SH-SY5Y (cell line): ENCODE results near the gene CDH4.

Experiments used
- GATA2 ChIP-seq: IDR thresholded peaks from 2 replicates; pipeline ENCODE4 v1.6.1; 2011; ENCODE audit warnings: mild to moderate bottlenecking, low read depth, low read length
- GATA3 ChIP-seq: IDR thresholded peaks from 2 replicates; pipeline ENCODE4 v1.6.1; 2011; ENCODE audit warnings: low read depth, mild to moderate bottlenecking, low read length, moderate library complexity

CDH4 gene

DNA sequence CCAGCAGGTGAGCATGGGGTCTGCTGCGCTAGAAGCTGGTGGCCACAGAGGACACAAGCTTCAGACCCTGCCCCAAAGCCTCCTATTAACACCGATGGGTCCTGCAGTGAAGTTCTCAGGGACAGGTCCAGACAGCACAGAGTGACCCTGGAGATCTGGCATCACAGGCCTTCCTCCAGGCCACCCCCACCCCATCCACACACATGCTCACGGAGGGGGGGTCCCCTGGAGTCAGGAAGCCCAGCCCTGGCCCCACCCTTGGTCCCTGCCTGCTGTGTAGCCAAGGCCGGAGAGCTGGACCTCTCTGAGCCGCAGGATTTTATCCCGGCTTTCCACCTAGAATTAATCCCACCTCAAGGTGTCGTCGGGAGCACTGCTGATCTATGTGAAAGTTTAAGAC is 646.3 kb downstream of the CDH4 start:
- TF ChIP-seq GATA2 (no peak), GATA3 (no peak)

DNA sequence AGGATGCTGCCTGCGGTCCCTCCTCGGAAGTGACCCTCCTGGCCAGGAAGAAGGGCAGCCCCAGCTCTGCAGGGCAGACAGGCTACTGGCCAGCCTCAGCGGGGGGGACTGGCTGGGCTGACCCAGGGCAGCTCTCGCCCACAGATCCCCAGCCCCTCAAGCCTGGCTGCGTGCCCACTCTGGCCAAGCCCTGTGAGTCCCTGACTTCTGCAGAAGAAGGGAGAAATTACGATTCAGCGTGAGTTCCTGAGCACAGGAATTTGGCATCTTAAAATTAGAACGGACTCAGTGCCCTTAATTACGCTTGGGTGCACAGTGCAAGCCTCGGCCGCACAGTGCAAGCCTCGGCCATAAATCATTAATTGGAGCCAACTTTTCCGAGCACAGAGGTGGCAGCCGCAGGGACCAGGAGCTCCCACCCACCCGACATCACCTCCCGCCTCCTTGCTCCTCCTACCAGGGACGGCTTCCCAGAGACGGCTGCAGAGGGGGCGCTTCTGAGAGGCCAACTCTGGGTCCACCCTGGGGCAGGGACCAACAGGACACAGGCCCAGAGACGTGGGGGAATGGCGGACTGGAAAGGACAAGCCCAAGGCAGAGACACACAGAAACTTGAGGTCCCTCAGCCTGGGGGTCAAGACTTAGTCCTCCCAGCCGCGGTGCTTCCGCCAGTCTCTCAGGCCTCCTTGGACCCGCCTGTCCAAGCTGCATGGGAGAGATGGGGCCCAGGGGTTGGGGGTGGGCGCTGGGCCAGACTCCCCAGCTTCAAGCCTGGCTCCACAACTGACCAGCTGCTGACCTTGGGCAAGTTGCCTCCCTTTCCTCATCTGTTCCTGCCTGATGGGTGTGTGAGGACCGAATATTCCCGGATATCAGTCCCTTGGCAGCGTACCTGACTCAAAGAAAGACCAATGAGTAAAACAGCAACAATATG is 648.2 kb downstream of the CDH4 start:
- TF ChIP-seq GATA3 (no peak), GATA2 (no peak)

DNA sequence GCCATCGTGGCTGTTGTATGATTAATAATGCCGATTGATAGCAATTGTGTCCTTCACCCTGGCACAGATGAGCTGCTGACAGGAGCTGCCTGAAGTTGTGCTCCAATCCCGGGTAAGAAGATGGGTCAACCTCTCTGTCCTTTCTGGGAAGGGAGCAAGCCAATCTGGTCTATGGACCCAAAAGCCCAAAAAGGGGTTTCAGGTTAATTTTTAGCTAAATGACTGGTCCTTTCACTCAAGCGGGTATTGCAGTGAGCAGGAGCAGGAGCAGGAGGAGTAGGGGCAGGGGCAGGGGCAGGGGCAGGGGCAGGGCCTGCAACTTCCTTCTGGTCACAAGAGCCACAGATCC is 648.9 kb downstream of the CDH4 start:
- TF ChIP-seq GATA3: no peak
- TF ChIP-seq GATA2: no peak

DNA sequence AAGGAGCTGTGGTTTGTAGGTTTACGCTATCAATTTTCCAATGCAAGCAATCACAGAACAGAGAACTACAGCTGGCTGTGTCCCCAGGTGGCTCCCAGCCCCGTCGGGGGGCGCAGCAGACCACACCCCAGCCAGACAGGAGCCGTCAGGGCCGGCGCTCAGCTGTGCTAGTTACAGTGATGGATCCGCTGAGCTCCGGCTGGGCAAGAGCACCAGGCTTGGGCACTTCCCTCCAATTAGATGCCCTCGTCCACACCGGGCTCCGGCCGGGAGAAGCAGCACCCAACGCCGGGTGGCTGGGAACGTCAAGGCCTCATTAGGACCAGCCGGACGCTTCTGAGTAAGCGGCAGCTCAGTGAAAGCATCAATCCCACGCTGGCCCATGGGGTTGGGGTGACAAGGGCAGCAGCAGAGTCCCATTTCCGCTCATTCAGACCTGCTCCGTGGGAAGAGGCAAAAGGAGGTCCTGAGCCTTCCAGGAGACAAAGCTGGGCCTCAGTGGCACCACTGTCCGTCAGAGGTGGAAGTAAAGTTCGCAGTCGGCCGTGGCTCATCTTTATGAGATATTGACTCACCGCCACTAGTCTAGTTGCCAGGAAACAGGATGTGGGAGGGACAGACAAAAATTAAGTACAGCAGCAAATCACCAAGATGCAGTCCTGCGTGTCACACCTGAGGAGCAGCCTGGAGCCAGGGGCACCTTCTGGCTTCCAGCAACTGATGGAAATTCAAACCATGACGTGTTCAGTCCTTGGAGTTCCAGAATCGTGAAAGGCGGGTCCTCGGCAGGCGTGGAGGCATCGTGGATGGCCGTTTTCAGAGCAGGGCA is 649.5 kb downstream of the CDH4 start:
- TF ChIP-seq GATA2: no peak
- TF ChIP-seq GATA3: no peak

DNA sequence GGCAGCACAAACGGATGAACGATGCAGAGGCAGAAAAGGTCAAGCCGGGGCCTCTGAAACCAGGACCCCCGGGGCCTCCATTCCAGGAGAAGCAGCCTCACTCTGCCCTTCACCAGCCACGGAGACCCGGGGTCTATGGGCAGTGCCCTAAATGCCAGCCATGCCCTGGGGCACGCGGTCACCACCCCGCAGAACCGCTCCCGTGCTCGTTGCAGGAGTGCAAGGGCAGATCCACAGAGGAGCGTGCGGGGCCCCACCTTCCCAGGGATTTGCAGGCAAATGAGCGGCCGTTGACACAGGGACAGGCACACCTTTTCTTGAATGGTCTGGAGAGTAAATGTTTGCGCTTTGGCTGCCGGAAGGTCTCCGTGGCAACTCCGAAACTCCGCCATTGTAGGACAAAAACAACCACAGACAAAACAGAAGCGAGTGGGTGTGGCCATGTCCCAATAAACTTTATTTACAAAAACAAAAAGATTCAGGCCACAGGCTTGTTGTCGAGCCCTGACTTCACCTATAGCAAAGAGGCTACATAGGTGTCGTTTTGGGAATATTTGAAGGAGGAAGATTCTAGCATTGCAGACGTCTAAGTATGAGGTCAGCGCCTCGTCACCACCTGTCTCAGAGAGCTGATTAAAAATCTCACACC is 650.3 kb downstream of the CDH4 start:
- TF ChIP-seq GATA3: no peak
- no peak for TF ChIP-seq GATA2

DNA sequence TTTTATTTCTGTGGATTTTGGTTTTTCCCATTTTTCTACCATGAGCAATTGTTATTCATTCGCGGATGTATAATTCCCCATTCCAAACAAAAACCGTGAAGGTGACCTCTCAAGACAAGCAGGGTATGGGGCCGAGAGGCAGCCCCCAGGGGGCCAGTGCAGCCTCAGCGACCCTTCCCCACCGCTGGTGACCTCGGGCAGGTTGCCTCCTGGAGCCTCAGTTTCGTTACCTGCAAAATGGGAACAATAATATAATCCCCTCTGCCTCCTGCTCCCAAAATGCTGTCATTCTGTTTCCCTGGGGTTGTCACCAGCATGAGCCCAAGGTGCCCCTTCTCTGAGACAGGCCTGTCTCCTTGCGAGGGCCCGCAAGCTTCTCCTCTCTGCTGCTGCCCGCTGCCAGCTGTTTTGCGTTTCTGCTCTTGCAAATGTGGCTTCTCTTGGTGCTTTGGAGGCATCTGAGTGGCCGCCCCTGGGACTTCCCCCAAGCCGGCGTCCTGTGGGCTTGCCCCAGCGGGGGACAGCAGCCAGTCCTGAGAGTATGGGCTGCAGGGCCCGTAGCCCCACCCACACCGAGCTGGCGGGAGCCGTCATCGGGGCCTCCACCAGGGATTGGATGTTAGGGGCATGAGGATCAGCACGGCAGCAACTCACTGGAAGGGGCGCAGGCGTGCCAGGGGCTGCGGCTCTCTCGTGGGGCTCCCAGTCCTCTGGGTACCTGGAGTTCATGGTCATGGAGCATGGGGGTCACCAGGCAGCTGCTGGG is 651.7 kb downstream of the CDH4 start:
- TF ChIP-seq GATA2 (no peak), GATA3 (no peak)

DNA sequence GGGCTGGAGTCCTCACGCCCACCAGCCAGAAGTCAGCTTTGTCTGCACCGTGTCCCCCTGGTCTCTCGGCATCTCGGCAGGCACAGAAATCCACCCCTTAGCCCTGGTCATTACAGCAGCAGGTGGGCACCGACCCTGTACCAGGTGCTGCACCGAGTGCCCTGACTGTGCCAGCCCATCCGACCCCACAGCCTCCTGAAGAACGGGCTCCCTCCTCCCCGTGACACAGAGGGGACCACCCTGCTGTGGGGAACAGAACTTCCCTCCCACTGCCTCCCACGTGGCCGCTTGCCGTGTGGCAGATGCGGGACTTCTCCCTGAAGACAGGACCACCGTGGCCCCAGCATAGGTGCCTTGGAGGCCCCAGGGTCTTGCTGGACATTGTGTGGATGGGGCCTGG is 652.4 kb downstream of the CDH4 start:
- no peak for TF ChIP-seq GATA2
- no peak for TF ChIP-seq GATA3

DNA sequence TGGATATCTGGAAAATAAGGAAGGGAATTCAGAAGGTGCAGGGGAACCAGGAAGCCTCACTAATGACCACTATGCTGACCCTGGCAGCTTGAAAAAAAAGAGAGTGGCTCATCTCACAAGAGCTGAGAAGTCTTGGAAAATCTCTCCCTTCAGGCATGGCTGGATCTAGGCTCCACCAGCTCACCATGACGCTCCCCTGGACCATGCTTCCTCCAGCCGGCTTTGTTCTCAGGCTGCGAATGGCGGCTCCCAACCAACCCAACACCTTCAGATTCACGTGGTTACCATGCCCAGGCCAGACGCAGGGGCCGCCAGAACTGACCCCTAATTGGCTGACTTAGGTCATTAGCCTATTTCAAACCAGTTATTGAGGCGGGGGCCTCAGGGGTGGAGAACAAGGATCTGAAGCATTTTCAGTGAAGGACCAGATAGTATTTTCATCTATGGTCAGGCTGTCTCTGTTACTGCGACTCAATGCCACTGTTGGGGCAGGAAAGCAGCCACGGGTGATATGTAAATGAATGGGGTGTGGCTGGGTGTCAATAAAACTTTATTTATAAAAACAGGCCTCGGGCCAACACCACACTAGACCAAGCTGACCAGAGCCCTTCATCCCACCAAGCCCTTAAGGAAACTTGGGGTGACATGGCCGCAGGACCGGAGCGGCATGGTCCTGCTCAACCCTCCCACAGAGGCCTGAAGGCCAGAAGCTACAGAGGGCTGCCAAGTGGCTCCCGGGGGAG is 653.9 kb downstream of the CDH4 start:
- TF ChIP-seq GATA2 (no peak), GATA3 (no peak)

DNA sequence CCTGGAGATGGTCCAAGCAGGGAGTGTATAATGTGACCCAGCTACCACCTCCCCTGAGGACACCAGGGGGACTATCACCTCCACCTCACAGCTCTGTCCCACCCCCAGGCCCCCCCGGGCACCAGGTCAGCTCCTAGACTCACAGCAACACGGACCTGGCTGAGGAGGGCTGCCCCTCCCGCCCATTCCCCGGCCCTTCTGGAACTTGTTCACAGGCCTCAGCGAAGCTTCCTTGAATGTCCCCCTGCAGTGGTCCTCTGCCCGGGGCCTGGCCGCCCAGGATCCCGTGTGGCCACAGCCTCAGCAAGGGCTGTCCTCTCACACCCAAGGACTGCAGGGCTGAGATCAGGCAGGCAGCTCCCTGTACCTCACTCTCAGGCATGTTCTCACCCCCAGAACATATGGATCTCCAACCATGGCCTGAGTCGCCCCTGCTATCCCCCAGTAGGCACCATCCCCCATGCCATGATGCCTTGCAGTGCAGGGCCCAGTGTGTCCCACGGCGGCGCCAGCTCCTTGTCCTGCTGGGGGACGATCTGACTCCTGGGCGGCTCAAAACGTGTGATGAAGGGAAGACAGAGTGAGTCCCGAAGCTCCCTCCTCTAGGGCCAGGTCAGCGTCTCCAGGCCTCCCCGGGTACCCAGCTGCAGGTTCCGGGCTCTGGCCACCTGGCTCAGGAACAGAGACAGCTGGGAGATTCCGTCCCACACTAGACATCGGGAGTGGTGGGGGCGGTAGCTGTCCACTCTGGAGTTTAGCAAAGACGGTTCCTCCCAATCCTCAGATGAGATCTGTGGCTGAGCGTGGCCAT is 655.2 kb downstream of the CDH4 start:
- TF ChIP-seq GATA3: no peak
- no peak for TF ChIP-seq GATA2

DNA sequence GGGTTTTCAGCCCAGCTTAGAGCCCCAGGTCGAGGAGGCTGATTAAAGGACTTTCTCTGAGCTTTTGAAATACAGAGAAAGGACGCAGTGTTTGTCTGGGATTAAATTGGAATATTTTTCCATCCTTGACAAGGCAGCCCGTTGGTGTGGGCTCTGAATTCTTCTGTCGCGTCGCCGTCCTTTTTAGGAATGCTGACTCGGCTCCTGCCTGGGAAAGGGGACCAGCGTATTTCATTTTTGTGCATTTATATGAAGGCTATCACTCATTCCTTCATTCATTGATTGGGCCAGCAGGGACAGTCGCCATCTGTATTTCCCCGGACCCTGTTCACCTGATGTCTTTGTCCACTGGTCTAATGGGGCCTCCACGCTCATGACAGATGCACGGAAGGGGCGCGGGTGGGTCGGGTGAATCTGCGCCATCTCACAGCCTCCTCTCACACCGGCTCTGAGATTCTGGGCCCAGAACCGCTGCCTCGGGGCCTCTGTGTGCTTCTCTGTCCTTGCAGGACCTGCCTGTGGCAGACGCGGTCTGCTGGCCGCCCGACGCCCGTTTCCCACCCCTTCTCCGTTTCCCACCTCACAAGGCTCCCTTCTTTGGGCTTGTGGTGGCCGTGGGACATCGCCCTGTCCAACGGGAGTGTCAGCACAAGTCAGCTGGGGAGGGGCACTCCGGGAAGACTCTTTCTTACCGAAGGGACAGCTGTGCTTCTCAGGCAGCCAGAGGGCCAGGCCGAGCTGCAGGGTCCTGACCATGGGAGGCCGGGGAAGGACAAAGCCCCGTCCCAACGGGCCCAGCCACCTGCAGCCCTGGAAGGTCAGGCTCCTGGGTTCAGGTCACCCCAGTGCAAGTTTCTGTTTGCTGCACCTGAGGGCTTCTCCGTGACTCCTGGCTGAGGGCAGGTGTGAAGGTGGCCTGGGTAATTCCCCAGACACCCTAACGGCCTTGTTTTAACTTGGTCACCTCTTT is 656.3 kb downstream of the CDH4 start:
- no peak for TF ChIP-seq GATA2
- TF ChIP-seq GATA3: no peak

DNA sequence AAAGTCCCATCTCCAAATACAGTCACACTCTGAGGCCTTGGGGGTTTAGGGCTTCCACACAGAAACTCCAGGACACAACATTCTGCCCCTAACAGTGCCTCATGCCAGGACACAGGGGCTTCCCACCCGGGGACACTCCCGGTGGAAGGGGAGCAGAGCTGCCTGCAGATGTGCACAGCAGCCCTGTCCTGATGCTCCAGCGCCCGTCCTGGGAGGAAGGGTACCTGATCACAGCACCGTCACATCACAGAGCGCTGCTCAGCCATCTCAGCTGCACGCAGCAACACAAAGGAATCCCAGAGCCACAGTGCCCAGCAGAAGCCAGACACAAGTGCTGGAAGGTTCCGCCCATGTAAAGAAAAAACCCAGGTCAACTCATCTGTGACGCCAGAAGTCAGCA is 657.0 kb downstream of the CDH4 start:
- no peak for TF ChIP-seq GATA3
- TF ChIP-seq GATA2: no peak

DNA sequence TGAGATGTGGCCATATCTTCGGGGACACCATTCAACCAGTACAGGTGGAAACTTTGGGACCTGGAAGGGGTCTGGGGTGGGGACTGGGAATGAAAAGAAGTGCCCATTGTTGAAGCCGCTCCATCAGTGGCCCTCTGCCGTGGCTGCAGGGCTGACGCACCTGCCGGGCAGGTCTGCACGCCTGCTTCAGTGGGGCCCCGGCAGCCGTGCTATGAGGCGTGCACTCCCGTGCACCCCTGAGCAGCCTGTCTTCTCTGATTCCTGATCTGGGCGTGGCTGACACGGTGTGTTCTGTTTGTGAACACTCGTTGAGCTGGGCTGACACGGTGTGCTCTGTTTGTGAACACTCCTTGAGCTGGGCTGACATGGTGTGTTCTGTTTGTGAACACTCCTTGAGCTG is 657.8 kb downstream of the CDH4 start:
- TF ChIP-seq GATA3 (no peak), GATA2 (no peak)
